Spinal cord (tissue), 10 donors: ENCODE data around the gene CGB5. TPM values are rescaled to one million over a fixed set of nuclear protein-coding genes. Genes with fewer than 3 reads are reported as not detected.
"Not testable (repeated sequence)": the region's sequence is repeated elsewhere in the genome, so short reads cannot be mapped to it uniquely, and the experiment has no call there.

Source experiments
- DNase-seq, 6 donors: peaks; one replicate each; pipeline versions ENCODE4 v3.0.0 to v3.0.0-alpha.2; 2013 to 2015; ENCODE audit warnings: low spot score in 6 of 6, low read depth in 4 of 6
- H3K27ac ChIP-seq: one replicate; pipeline ENCODE4 v1.5.1; 2013; ENCODE audit warnings: low read depth, low read length, control low read depth
- H3K27me3 ChIP-seq: one replicate; pipeline ENCODE4 v1.6.1; 2013; ENCODE audit warnings: low read length; ENCODE audit not compliant: control insufficient read depth, insufficient read depth
- H3K36me3 ChIP-seq: one replicate; pipeline ENCODE4 v1.6.1; 2013; ENCODE audit warnings: low read length; ENCODE audit not compliant: control insufficient read depth, insufficient read depth
- H3K4me1 ChIP-seq: one replicate; pipeline ENCODE4 v1.6.1; 2013; ENCODE audit warnings: low read length; ENCODE audit not compliant: control insufficient read depth, insufficient read depth
- H3K4me3 ChIP-seq: one replicate; pipeline ENCODE4 v1.5.1; 2013; ENCODE audit warnings: low read depth, low read length, control low read depth
- H3K9me3 ChIP-seq: one replicate; pipeline ENCODE4 v1.6.1; 2013; ENCODE audit warnings: low read length; ENCODE audit not compliant: control insufficient read depth, insufficient read depth
- WGBS: methylation state at CpG from one replicate; pipeline ENCODE4 v1.1.5; 2013; ENCODE audit warnings: missing lambda C conversion rate; ENCODE audit not compliant: insufficient coverage; 5-methylcytosine and 5-hydroxymethylcytosine counted together
- polyA plus RNA-seq, 2 donors: library from polyadenylated mRNA; unstranded; fragments of 120-200 nt; gene quantifications; one replicate each; pipeline ENCODE4 v1.2.1, GENCODE V29; 2013; ENCODE audit not compliant: insufficient read length in 2 of 2
- total RNA-seq, 2 donors: library from RNA; depleted of rRNA in 1 of 2; stranded (reverse); fragments of 120-200 nt in 1 of 2; fragments of >200 nt in 1 of 2; gene quantifications; one replicate each; pipeline versions ENCODE4 v1.2.3 to v1.2.4, GENCODE V29; 2013 to 2014
- donor health status: healthy.

Gene CGB5
- total and polyA plus RNA-seq, 4 donors, result 1.4 TPM; not detected in 3

GRCh38 chr19:49036815-49037214 lies 6.8 kb upstream of the CGB5 start, which contains the start of gene CGB1:
TSS of gene CGB1 (minus strand) at chr19:49036895. CDS start at chr19:49036711, 184 bp downstream.
- not testable (repeated sequence) for H3K27ac ChIP-seq, H3K27me3 ChIP-seq, H3K36me3 ChIP-seq, DNase-seq, H3K4me1 ChIP-seq, H3K9me3 ChIP-seq, H3K4me3 ChIP-seq
- 31% methylated on average over 8 of the region's 18 CpGs for WGBS

GRCh38 chr19:49038111-49038510 lies 5.5 kb upstream of the CGB5 start:
- not testable (repeated sequence) for H3K27ac ChIP-seq, DNase-seq, H3K36me3 ChIP-seq, H3K4me3 ChIP-seq, H3K9me3 ChIP-seq, H3K4me1 ChIP-seq, H3K27me3 ChIP-seq
- WGBS, result no CpG with 5 or more reads among the region's 8 CpGs

- H3K36me3 ChIP-seq, DNase-seq, H3K4me3 ChIP-seq, H3K9me3 ChIP-seq, H3K27me3 ChIP-seq, H3K4me1 ChIP-seq, H3K27ac ChIP-seq: not testable (repeated sequence)
- WGBS, result 93% methylated on average over 23 of the region's 26 CpGs
Measured at GRCh38 chr19:49038557-49039276, 4.9 kb upstream of the CGB5 start.

GRCh38 chr19:49039736-49040135 lies 3.9 kb upstream of the CGB5 start:
- H3K36me3 ChIP-seq, H3K27ac ChIP-seq, H3K27me3 ChIP-seq, H3K9me3 ChIP-seq, H3K4me1 ChIP-seq, DNase-seq, H3K4me3 ChIP-seq: not testable (repeated sequence)
- 83% methylated on average over 1 of the region's 9 CpGs for WGBS

GRCh38 chr19:49042177-49042576 lies 1.5 kb upstream of the CGB5 start:
- Histone ChIP-seq H3K4me1 (no peaks in the 10 kb centered on the region), H3K36me3 (no peaks in the 10 kb centered on the region), H3K27ac (no peak overlapping the region), H3K27me3 (no peaks in the 10 kb centered on the region), H3K9me3 (no peaks in the 10 kb centered on the region), H3K4me3 (no peak overlapping the region)
- WGBS, result 83% methylated on average over 14 of the region's 17 CpGs
- DNase-seq, result no peak

- not testable (repeated sequence) for H3K36me3 ChIP-seq, H3K9me3 ChIP-seq, DNase-seq, H3K27ac ChIP-seq, H3K4me1 ChIP-seq, H3K27me3 ChIP-seq, H3K4me3 ChIP-seq
- no CpG with 5 or more reads among the region's 4 CpGs for WGBS
Measured at GRCh38 chr19:49042666-49043065, 982 bp upstream of the CGB5 start.

GRCh38 chr19:49049011-49049410 lies 5.4 kb downstream of the CGB5 start, which contains the start of gene CGB8:
TSS of gene CGB8 (minus strand) at chr19:49049111. CDS start at chr19:49048739, 372 bp downstream.
- not testable (repeated sequence) for H3K4me1 ChIP-seq, H3K27ac ChIP-seq, H3K36me3 ChIP-seq, DNase-seq, H3K9me3 ChIP-seq, H3K4me3 ChIP-seq, H3K27me3 ChIP-seq
- WGBS, result 68% methylated on average over 2 of the region's 12 CpGs

GRCh38 chr19:49049834-49050233 lies 6.2 kb downstream of the CGB5 start:
- not testable (repeated sequence) for H3K27ac ChIP-seq, H3K4me1 ChIP-seq, H3K4me3 ChIP-seq, H3K36me3 ChIP-seq, H3K9me3 ChIP-seq, H3K27me3 ChIP-seq, DNase-seq
- WGBS, result no CpG with 5 or more reads among the region's 4 CpGs

GRCh38 chr19:49050376-49051033 lies 6.9 kb downstream of the CGB5 start:
- not testable (repeated sequence) for DNase-seq, H3K9me3 ChIP-seq, H3K4me1 ChIP-seq, H3K4me3 ChIP-seq, H3K36me3 ChIP-seq, H3K27me3 ChIP-seq, H3K27ac ChIP-seq
- 88% methylated on average over 22 of the region's 24 CpGs for WGBS
